HG03280 (cell line): Measurements from ENCODE around the gene PRPF6.
A peak's percentile ranks its signal among the peaks of the same experiment; 100 is the strongest.

ENCODE experiments used
- ATAC-seq: cut with Tn5 transposase; IDR thresholded peaks from one replicate; pipeline ENCODE4 v1.9.1; 2021; ENCODE audit warnings: mild to moderate bottlenecking, moderate library complexity; ENCODE audit not compliant: unreplicated experiment

Gene PRPF6, protein sequence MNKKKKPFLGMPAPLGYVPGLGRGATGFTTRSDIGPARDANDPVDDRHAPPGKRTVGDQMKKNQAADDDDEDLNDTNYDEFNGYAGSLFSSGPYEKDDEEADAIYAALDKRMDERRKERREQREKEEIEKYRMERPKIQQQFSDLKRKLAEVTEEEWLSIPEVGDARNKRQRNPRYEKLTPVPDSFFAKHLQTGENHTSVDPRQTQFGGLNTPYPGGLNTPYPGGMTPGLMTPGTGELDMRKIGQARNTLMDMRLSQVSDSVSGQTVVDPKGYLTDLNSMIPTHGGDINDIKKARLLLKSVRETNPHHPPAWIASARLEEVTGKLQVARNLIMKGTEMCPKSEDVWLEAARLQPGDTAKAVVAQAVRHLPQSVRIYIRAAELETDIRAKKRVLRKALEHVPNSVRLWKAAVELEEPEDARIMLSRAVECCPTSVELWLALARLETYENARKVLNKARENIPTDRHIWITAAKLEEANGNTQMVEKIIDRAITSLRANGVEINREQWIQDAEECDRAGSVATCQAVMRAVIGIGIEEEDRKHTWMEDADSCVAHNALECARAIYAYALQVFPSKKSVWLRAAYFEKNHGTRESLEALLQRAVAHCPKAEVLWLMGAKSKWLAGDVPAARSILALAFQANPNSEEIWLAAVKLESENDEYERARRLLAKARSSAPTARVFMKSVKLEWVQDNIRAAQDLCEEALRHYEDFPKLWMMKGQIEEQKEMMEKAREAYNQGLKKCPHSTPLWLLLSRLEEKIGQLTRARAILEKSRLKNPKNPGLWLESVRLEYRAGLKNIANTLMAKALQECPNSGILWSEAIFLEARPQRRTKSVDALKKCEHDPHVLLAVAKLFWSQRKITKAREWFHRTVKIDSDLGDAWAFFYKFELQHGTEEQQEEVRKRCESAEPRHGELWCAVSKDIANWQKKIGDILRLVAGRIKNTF

GRCh38 chr20:63980806-63981728, at the start of gene PRPF6:
TSS of gene PRPF6 (plus strand) at chr20:63981132. CDS start at chr20:63981246, 114 bp downstream.
- ATAC-seq, result peak; percentile 68

DNA sequence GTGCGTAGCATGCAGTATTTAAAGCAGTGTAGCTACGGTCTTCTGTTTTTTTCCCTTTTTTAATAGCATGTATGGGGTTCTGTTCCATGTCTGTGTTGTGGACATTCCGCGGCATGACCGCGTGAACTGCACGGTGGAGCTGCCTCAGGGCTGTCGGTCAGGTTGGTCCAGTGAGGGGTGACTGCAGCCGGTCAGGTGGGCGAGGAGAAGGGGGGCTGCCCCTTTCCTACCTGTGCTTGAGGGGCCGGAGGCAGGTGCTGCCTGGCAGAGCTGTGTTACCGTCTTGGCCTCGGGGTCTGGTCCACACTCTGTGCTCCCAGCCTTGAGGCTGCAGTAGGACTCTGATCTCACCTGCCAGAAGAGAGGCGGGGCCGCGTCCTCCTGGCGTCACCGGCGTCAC, 49.2 kb upstream of the PRPF6 start:
- no peak for ATAC-seq

DNA sequence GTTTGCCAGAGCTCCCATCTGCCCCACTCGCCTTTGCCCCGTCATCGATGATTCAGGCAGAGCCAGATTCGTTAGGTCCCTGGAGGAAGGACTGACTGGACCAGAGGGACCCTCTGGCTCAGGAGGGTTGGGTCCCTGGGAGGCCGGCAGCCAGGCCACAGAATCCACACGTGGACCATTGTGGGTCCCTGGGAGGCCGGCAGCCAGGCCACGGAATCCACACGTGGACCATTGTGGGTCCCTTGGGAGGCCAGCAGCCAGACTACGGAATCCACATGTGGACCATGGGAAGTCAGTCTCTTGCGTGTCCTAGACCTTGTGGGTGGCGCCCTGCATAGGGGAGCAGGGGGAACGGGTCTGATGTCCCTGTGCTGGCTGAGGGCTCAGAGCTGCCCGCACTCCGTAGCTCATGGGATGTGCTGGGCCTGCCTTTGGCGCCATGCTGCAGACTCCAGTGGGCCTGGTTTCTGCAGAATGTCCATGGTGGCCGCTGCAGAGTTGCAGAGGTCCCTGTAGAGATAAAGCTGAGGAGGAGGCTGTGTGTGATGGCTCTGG, 48.2 kb upstream of the PRPF6 start:
- no peak for ATAC-seq

- no peak for ATAC-seq
Measured at GRCh38 chr20:63933646-63934045, 47.3 kb upstream of the PRPF6 start.

GRCh38 chr20:63934271-63935068, 46.5 kb upstream of the PRPF6 start:
- ATAC-seq, result no peak

- ATAC-seq, result no peak
Measured at GRCh38 chr20:63935447-63935846, 45.5 kb upstream of the PRPF6 start.

GRCh38 chr20:63937596-63937995, 43.3 kb upstream of the PRPF6 start:
- no peak for ATAC-seq

DNA sequence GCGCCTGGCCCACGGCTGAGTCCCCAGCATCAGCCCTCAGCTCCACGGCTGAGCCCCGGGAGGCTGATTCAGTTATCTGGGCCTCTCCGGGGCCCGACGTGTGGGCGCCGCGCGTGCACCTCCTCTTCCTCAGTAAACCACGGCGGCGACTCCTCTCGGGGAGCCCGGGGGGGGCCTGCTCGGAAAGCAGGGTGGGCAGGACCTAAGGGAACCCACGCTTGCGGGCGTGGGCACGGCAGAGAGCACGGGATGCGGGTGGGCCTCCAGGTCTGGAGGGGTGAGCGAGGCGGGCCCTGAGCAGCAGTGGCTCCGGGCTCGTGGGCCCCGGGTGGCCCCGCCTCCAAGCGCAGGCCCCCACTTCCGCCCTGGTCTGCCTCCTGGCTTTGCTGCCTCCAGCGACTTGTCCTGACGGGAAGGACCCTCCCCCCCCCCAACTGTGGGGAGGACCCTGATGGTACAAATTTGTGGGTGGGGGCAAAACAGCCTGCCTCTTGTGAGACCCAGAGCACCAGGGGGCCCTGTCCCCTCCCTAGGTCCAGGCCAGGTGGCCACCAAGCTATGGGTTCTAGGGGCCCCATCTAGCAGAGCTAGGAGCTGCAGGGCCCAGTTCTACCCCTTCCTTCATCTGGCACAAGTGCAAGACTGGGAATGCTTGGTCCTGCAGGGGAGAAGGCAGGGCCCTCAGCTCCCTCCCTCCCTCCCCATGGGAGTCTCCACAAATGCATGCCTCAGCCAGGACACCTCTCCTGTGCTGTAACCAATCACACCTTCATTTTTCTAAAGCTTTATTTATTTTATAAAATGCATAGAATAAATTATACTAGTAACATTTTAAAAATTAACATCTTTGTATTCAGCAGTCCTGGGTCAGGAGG, 41.6 kb upstream of the PRPF6 start:
- no peak for ATAC-seq

GRCh38 chr20:63940071-63940471, 40.9 kb upstream of the PRPF6 start:
- ATAC-seq, result no peak

GRCh38 chr20:63940472-63941266, 40.3 kb upstream of the PRPF6 start:
- no peak for ATAC-seq

GRCh38 chr20:63941282-63942081, 39.5 kb upstream of the PRPF6 start:
- no peak for ATAC-seq

- ATAC-seq, result no peak
Measured at GRCh38 chr20:63942250-63942951, 38.5 kb upstream of the PRPF6 start.

GRCh38 chr20:63942969-63943807, 37.7 kb upstream of the PRPF6 start:
- no peak for ATAC-seq

- no peak for ATAC-seq
Measured at GRCh38 chr20:63943808-63944077, 37.2 kb upstream of the PRPF6 start.

DNA sequence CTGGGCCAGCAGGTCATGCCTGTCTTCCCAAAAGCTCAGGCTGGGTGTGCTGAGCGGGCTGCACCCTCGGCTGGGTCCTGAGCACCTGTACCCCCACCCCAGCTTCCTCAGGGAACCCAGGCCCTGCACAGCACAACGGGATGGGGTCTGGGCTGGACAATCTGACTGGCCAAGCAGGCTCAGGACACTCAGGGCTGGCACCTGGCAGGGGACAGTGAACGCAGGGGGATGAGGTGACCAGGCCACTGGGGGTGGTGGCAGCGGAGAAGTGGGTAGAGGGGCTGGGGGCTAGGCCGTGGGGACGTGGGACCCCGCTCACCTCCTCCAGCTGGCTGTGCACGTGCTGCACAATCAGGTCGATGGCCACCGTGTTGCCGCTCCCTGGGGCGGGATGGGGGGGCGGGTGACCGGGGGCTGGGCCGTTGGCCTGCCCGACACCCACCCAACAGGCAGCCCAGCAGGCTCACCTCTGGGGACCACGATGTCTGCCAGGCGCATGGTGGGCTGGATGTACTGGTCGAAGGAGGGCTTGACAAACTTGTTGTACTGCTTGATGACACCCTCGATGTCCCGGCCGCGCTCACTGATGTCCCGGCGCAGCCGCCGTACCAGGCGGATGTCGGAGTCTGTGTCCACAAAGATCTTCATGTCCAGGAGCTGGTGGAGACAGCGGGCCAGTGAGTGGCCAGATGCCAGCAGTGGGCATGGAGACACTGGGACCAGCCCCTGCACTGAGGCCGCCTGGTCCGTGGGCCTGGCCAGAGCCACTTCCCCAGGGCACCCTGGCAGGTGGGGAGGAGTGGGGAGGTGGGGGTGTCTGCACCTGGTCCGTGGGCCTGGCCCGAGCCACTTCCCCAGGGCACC, 36.6 kb upstream of the PRPF6 start:
- ATAC-seq, result no peak
